HG02973 (cell line): Measurements from ENCODE around the gene DAO.
"Not testable (repeated sequence)": the region's sequence is repeated elsewhere in the genome, so short reads cannot be mapped to it uniquely, and the experiment has no call there.

Experiments used
- ATAC-seq: cut with Tn5 transposase; IDR thresholded peaks from one replicate; pipeline ENCODE4 v1.9.1; 2021; ENCODE audit warnings: moderate library complexity; ENCODE audit not compliant: unreplicated experiment

DAO gene

GRCh38 chr12:108849660-108850059 is 30.2 kb upstream of the DAO start:
- ATAC-seq = no peak

GRCh38 chr12:108850854-108851573 is 28.9 kb upstream of the DAO start:
- peak; percentile 41 for ATAC-seq

- ATAC-seq = no peak
These were observed 27.1 kb upstream of the DAO start for GRCh38 chr12:108852674-108853309.

GRCh38 chr12:108853426-108853825 is 26.5 kb upstream of the DAO start:
- ATAC-seq = no peak

GRCh38 chr12:108853981-108854446 is 25.9 kb upstream of the DAO start:
- ATAC-seq = no peak

- ATAC-seq = no peak
These were observed 25.2 kb upstream of the DAO start for GRCh38 chr12:108854451-108855283.

GRCh38 chr12:108855284-108856169 is 24.4 kb upstream of the DAO start:
- no peak for ATAC-seq

GRCh38 chr12:108856170-108856427 is 23.8 kb upstream of the DAO start:
- no peak for ATAC-seq

GRCh38 chr12:108856428-108857157 is 23.3 kb upstream of the DAO start:
- ATAC-seq = peak; percentile 21

- ATAC-seq = no peak
These were observed 22.8 kb upstream of the DAO start for GRCh38 chr12:108857158-108857407.

GRCh38 chr12:108858311-108859074 is 21.4 kb upstream of the DAO start:
- no peak for ATAC-seq

GRCh38 chr12:108859141-108859922 is 20.6 kb upstream of the DAO start:
- ATAC-seq = not testable (repeated sequence)

- no peak for ATAC-seq
These were observed 20.0 kb upstream of the DAO start for GRCh38 chr12:108859923-108860291.

GRCh38 chr12:108860443-108860842 is 19.4 kb upstream of the DAO start:
- ATAC-seq = no peak

- no peak for ATAC-seq
These were observed 17.9 kb upstream of the DAO start for GRCh38 chr12:108861878-108862587.

- ATAC-seq = no peak
These were observed 17.3 kb upstream of the DAO start for GRCh38 chr12:108862588-108862959.

GRCh38 chr12:108865169-108865568 is 14.7 kb upstream of the DAO start:
- no peak for ATAC-seq

- not testable (repeated sequence) for ATAC-seq
These were observed 13.8 kb upstream of the DAO start for GRCh38 chr12:108866083-108866482.

GRCh38 chr12:108868781-108869180 is 11.1 kb upstream of the DAO start:
- ATAC-seq = no peak
